Panc1 (cell line): Measurements from ENCODE around the gene GAPDH. TPM values are rescaled to one million over a fixed set of nuclear protein-coding genes. Genes with fewer than 3 reads are reported as not detected.

Experiments used
- ATAC-seq: fragments of 200-7000 bp; cut with Tn5 transposase; 2 replicates; pipeline ENCODE4 v1.9.1; 2020; ENCODE audit warnings: mild to moderate bottlenecking, moderate library complexity
- BruUV-seq: library from RNA; stranded (reverse); fragments of 400-500 nt; replicated peaks from 2 replicates; lab custom pipeline; 2021; lab: Mats Ljungman, UMichigan
- CTCF ChIA-PET: fragments of 300-600 bp; sonication (Branson Sonifier 250); formaldehyde crosslinking; loops from one replicate; lab custom pipeline; 2022; ENCODE audit warnings: antibody characterized with exemption; lab: Charles Lee
- POLR2A ChIA-PET: fragments of 300-600 bp; sonication (Branson Sonifier 250); formaldehyde crosslinking; loops from one replicate; lab custom pipeline; 2022; ENCODE audit warnings: antibody characterized with exemption; lab: Charles Lee
- DNase-seq: peaks from one replicate; pipeline ENCODE4 v3.0.0-alpha.2; 2010; ENCODE audit warnings: low read depth, low spot score
- H3K27ac ChIP-seq: 2 replicates; pipeline ENCODE4 v1.5.1; 2011; ENCODE audit warnings: mild to moderate bottlenecking, low read length, inconsistent platforms
- H3K27me3 ChIP-seq: fragments of 200-500 bp; sonication (Bioruptor generic); 2 replicates; pipeline ENCODE4 v1.6.0; 2014; ENCODE audit warnings: low read length, inconsistent platforms; ENCODE audit not compliant: control insufficient read depth, insufficient read depth
- H3K36me3 ChIP-seq: fragments of 200-500 bp; sonication (Bioruptor generic); 2 replicates; pipeline ENCODE4 v1.5.1; 2014; ENCODE audit warnings: inconsistent platforms, mild to moderate bottlenecking, low read length, moderate library complexity; ENCODE audit not compliant: control insufficient read depth, insufficient read depth
- H3K4me1 ChIP-seq: 2 replicates; pipeline ENCODE4 v1.5.1; 2011; ENCODE audit warnings: inconsistent platforms, mild to moderate bottlenecking, low read length, moderate library complexity; ENCODE audit not compliant: control insufficient read depth, insufficient read depth
- H3K4me3 ChIP-seq, 2 experiments: 2 replicates each; pipeline ENCODE4 v1.5.1; 2011 to 2012; ENCODE audit warnings: low read depth in 2 of 2, low read length in 2 of 2, mild to moderate bottlenecking in 2 of 2, inconsistent platforms in 1 of 2, moderate library complexity in 1 of 2
- H3K9me3 ChIP-seq: fragments of 200-500 bp; sonication (Bioruptor generic); 2 replicates; pipeline ENCODE4 v1.5.1; 2014; ENCODE audit warnings: low read depth, mild to moderate bottlenecking, inconsistent platforms, low read length, moderate library complexity; ENCODE audit not compliant: control insufficient read depth, insufficient read depth
- CTCF ChIP-seq: fragments of 450-650 bp; IDR thresholded peaks from 2 replicates; pipeline ENCODE4 v1.5.1; 2017; ENCODE audit warnings: mild to moderate bottlenecking
- POLR2AphosphoS5 ChIP-seq: IDR thresholded peaks from 2 replicates; pipeline ENCODE4 v1.6.1; 2012; ENCODE audit warnings: mild to moderate bottlenecking, low read depth, low read length, moderate library complexity
- REST ChIP-seq, 2 experiments: IDR thresholded peaks; 2 replicates each; pipeline ENCODE4 v1.6.1; 2011 to 2012; ENCODE audit warnings: low read depth in 2 of 2, control low read depth in 1 of 2, low read length in 1 of 2, mild to moderate bottlenecking in 1 of 2, moderate library complexity in 1 of 2; ENCODE audit not compliant: insufficient read depth in 1 of 2
- SIN3A ChIP-seq: IDR thresholded peaks from 2 replicates; pipeline ENCODE4 v1.6.1; 2012; ENCODE audit warnings: low read depth, mild to moderate bottlenecking, low read length, moderate library complexity, borderline replicate concordance; ENCODE audit not compliant: insufficient read depth
- TCF7L2 ChIP-seq: IDR thresholded peaks from 2 replicates; pipeline ENCODE4 v1.6.1; 2011; ENCODE audit warnings: mild to moderate bottlenecking, low read depth, low read length, inconsistent platforms
- in situ Hi-C: cut with HindIII; loops from 2 replicates; pipeline ENCODE4 v1.10.0; 2016; ENCODE audit warnings: low sequenced_read_pairs, low pct_unique_long_range_greater_than_20kb
- intact Hi-C: fragments of 100-400 bp; cut with micrococcal nuclease; formaldehyde crosslinking; loops from one replicate; pipeline ENCODE4 v1.10.0; 2022; ENCODE audit not compliant: unreplicated experiment
- total RNA-seq: library from RNA; stranded (reverse); gene quantifications from one replicate; pipeline ENCODE4 v1.2.1, GENCODE V29; 2021; ENCODE audit not compliant: unreplicated experiment

Gene GAPDH
- total RNA-seq, 1 experiment from 2014 or later: 2,912 TPM

- ChIA-PET POLR2A (no interaction called here), CTCF (interaction anchor here (0.5 to 0.6 kb wide), 2 partner anchors 54 to 137 kb away, joined by 3 to 4 read pairs; no protein-coding TSS in a partner anchor)
Observed at GRCh38 chr12:6553051-6553868, 18.9 kb downstream of the GAPDH start.

More at GRCh38 chr12:6553051-6553868, 18.9 kb downstream of the GAPDH start:
- Histone ChIP-seq H3K27me3 (no peaks in the 10 kb centered on the region), H3K36me3 (no peaks in the 10 kb centered on the region; the same call in 1 of the 2 replicates), H3K4me1 (no peaks in the 10 kb centered on the region), H3K27ac (no peak overlapping the region), H3K4me3 (no peak overlapping the region), H3K9me3 (no peaks in the 10 kb centered on the region)
- ATAC-seq: no peak
- no peak for DNase-seq
- BruUV-seq: no TSS peak
- no peak for TF ChIP-seq TCF7L2
- no peak for TF ChIP-seq POLR2AphosphoS5
- TF ChIP-seq REST (IDR thresholded peaks at IDR 0.05; ENCODE audit: insufficient read depth in 1 of 2, low read depth in 2 of 2, low read length in 1 of 2): no peak
- no peak for TF ChIP-seq CTCF
- TF ChIP-seq SIN3A: no peak
- intact Hi-C loops: no loop called here
- in situ Hi-C loops: no loop called here
